Measurements from ENCODE around the gene STAC3.

DNA sequence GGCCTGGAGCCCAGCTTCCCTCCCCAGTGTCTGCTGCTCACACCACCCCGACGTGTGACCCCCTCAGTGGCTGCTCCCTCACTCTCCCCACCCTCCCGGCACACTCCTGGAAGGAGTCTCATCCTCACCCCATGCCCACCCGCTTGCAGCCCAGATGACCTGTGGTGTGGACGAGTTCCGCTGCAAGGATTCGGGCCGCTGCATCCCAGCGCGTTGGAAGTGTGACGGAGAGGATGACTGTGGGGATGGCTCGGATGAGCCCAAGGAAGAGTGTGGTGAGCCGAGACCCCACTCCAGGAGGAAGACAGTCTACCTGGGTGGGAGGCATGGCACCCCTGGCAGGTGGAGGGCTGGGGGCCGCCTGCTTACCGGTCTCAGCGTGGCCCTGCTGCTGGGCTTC is 49.4 kb downstream of the STAC3 start:
- TF ChIP-seq, protein P1, sequence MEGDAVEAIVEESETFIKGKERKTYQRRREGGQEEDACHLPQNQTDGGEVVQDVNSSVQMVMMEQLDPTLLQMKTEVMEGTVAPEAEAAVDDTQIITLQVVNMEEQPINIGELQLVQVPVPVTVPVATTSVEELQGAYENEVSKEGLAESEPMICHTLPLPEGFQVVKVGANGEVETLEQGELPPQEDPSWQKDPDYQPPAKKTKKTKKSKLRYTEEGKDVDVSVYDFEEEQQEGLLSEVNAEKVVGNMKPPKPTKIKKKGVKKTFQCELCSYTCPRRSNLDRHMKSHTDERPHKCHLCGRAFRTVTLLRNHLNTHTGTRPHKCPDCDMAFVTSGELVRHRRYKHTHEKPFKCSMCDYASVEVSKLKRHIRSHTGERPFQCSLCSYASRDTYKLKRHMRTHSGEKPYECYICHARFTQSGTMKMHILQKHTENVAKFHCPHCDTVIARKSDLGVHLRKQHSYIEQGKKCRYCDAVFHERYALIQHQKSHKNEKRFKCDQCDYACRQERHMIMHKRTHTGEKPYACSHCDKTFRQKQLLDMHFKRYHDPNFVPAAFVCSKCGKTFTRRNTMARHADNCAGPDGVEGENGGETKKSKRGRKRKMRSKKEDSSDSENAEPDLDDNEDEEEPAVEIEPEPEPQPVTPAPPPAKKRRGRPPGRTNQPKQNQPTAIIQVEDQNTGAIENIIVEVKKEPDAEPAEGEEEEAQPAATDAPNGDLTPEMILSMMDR (IDR thresholded peaks at IDR 0.05; ENCODE audit: low read depth, low read length) = no peak
- TF ChIP-seq EZH2phosphoT487 (IDR thresholded peaks at IDR 0.05; ENCODE audit: low read depth) = no peak
